B cell (primary cell): ENCODE measurements around the gene POC1B.
A peak's percentile ranks its signal among the peaks of the same experiment; 100 is the strongest.

Experiments
- EZH2 ChIP-seq: IDR thresholded peaks from 2 replicates; pipeline ENCODE4 v1.6.1; 2012; ENCODE audit warnings: borderline replicate concordance, low read depth, mild to moderate bottlenecking, moderate library complexity, low read length; ENCODE audit not compliant: insufficient read depth, poor library complexity, severe bottlenecking
- TF ChIP-seq, protein P1 (sequence below): fragments of 200-600 bp; IDR thresholded peaks from one replicate; pipeline ENCODE4 v1.8.0; 2022; ENCODE audit warnings: antibody characterized with exemption, mild to moderate bottlenecking

DNA sequence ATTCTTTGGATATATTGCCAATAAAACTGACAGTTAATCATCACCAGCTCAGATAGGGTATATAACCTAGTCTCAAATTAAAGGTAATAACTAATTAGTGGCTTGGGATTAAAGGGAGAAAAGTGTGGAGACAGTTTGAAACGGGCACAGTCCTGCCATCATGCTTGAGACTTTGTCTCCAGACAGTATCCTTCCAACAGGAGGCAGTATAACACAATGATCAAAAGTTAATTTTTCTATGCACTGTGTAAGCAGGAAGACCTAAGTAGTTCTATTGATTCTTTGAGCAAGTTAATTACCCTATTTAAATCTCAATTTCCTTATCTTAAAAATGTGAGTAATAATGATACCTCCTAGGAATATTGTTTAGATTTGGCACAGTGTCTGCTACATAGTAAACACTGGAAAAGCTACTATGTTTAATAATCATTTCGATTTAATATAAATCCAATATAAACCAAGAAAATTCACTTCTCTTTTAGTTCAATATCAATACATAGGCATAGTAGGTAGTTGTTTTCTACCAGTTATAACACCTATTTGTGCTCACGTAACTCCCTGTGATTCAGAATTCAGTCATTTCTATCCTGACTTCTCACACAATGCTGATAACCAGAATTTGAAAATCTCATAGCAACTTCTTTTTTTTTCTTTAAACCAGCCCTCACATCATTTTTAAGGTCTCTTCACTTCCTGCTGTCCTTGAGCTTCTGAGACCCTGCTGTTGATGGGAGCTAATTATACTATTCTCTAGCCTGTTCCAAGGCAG, 54.9 kb downstream of the POC1B start:
- TF ChIP-seq, protein P1, sequence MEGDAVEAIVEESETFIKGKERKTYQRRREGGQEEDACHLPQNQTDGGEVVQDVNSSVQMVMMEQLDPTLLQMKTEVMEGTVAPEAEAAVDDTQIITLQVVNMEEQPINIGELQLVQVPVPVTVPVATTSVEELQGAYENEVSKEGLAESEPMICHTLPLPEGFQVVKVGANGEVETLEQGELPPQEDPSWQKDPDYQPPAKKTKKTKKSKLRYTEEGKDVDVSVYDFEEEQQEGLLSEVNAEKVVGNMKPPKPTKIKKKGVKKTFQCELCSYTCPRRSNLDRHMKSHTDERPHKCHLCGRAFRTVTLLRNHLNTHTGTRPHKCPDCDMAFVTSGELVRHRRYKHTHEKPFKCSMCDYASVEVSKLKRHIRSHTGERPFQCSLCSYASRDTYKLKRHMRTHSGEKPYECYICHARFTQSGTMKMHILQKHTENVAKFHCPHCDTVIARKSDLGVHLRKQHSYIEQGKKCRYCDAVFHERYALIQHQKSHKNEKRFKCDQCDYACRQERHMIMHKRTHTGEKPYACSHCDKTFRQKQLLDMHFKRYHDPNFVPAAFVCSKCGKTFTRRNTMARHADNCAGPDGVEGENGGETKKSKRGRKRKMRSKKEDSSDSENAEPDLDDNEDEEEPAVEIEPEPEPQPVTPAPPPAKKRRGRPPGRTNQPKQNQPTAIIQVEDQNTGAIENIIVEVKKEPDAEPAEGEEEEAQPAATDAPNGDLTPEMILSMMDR, result peak; percentile 82
- no peak for TF ChIP-seq EZH2
